T-helper 2 cell treated with Interferon-gamma antibody and Interleukin-4, amounts not matched to agents 100 ng/mL and 5 ng/mL, for 36 hours (primary cell): Measurements from ENCODE around the gene HBEGF. TPM values are rescaled to one million over a fixed set of nuclear protein-coding genes. Genes with fewer than 3 reads are reported as not detected.

Experiments
- intact Hi-C: fragments of 100-400 bp; cut with micrococcal nuclease; formaldehyde crosslinking; loops from one replicate; pipeline ENCODE4 v1.15.1; 2023
- total RNA-seq: library from RNA; stranded (reverse); gene quantifications from 2 replicates; pipeline ENCODE4 v1.2.3, GENCODE V29; 2022

The HBEGF gene
- 7.4 and 7.6 TPM in 2 replicates for total RNA-seq

- intact Hi-C loops = loop anchor here (1.0 to 5.0 kb wide), 3 partner anchors 43 to 239 kb away; partner anchors contain the start of genes CYSTM1 and PFDN1
Measured at GRCh38 chr5:140346348-140347221, at the start of gene HBEGF. Gene HBEGF (minus strand): TSS chr5:140346603. CDS start chr5:140346328, 275 bp downstream.

DNA sequence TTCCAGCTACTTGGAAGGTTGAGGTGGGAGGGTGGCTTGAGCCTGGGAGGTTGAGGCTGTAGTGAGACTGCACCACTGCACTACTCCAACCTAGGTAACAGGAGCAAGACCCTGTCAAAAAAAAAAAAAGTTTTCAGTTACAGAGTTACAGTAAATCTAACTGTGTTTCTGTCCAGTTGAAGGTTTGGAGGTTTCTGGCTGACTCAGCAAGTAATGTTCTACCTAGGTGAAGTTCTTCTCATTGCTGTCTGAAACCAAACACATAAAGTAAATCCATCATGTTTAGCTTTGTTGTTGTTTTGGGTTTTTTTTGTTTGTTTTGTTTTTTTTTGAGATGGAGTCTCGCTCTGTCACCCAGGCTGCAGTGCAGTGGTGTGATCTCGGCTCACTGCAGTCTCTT is 47.3 kb upstream of the HBEGF start:
- intact Hi-C loops = no loop called here

DNA sequence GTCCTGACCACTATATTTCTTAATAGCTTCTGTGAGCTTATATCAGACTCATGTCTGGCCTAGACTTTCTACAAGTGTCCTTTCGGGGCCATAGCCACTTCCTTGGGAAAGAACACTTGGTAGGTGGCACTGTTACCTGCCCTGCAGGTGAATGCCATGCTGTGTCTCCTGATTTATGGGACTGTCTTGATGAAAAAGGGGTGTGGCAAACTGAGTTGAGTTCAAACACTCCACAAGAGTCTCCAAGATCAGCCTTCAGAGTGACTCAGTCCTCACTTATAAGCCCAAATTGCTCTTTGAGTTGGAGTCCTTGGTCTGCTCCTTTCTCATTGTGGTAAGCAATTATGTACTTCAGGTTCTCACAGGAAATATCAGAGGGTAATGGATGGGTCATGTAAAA is 45.3 kb upstream of the HBEGF start:
- intact Hi-C loops = no loop called here

- intact Hi-C loops = no loop called here
Measured at GRCh38 chr5:140391312-140391711, 44.9 kb upstream of the HBEGF start.

- intact Hi-C loops = no loop called here
Measured at GRCh38 chr5:140388052-140388451, 41.6 kb upstream of the HBEGF start.

- intact Hi-C loops = no loop called here
Measured at GRCh38 chr5:140383300-140383699, 36.9 kb upstream of the HBEGF start.

DNA sequence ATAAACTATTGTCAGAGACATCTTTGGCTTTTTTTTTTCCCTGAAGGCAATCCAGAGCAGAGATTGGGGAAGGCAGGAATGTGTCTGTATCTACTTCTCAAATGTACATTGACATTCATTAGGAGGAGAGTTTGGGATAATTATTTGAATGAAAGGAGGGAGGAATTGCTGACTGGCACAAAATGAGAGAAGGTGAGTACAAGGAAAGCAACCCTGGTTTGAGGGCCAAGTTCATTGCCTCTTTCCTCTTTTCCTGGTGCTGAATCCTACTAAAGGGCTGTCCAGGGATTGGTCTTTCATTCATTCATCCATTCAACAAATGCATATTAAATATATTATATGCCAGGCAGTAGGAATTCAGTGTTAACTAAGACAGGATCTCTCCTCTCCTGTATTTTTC is 36.5 kb upstream of the HBEGF start:
- intact Hi-C loops = no loop called here

DNA sequence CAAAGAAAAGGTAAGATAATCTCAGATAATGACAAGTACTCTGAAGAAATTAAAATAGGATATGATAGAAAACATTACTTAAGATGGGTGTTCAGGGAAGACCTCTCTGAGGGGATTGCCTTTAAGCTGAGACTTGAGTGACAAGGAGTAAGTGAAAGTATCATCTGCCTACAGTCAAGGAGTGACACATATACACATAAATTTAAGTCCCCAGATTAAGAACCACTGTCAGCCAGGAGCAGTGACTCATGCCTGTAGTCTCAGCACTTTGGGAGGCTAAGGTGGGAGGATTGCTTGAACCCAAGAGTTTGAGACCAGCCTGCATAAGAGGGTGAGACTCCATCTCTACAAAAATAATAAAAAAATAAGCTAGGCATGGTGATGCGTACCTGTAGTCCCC is 35.6 kb upstream of the HBEGF start:
- intact Hi-C loops = no loop called here

GRCh38 chr5:140381351-140381750 is 34.9 kb upstream of the HBEGF start:
- intact Hi-C loops = no loop called here

DNA sequence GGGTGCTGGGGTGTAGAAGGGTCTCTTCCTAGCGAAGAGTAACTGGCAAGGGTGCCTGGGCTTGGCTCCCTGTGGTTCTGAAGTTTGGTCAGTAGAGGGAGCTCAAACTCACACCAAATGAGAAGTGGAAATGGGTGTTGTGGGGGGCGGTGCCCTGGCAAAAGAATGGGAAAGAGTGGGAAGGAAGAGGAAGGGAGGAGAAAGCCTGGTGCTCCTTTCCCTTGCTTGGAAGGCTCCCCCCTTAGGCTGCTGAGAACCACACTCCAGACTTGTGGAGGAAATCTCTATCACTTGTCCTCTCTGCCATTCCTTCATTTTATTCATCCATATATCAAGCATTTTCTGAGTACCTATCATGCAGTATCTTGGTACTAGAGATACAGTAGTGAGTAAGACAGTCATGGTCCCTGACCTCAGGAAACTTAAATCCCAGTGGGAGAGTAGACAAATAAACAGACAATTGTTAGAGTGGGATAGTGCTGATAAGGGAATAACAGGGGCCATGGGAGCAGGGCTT is 26.6 kb upstream of the HBEGF start:
- intact Hi-C loops = no loop called here

DNA sequence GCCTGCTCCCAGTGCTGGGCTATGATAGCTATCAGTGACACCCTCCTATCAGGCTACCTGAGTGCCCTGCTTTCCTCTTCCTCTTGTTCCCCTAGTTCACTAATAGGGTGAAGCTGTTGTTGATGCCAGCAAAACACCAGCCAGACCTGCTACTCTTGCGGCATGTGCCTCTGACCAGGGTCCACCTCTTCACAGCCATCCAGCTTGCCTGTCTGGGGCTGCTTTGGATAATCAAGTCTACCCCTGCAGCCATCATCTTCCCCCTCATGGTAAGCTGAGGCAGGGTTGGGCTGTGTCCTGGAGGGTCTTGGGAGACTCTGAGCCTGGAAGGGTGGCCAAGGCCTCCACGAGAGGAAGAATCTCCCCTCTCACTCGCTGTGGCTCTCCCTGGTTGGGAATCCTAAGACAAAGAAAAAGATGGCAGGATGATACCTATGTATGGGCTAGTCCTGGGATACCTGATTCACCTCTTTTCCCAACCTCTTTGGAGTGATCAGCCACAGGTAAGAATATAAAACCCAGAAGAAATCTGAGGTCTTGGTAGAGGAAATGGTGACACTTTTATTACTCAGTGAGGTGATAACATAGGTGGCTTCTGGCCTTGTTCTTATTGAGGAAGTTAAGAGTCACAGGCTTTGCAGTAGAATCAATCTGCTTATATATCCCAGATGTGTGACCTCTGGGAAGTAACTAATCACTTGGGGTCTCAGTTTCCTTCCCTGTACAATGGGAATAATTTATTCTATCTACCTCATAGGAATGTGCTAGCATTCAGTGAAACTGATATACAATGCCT is 25.2 kb upstream of the HBEGF start:
- intact Hi-C loops = no loop called here

GRCh38 chr5:140367256-140368013 is 21.0 kb upstream of the HBEGF start:
- intact Hi-C loops = no loop called here

DNA sequence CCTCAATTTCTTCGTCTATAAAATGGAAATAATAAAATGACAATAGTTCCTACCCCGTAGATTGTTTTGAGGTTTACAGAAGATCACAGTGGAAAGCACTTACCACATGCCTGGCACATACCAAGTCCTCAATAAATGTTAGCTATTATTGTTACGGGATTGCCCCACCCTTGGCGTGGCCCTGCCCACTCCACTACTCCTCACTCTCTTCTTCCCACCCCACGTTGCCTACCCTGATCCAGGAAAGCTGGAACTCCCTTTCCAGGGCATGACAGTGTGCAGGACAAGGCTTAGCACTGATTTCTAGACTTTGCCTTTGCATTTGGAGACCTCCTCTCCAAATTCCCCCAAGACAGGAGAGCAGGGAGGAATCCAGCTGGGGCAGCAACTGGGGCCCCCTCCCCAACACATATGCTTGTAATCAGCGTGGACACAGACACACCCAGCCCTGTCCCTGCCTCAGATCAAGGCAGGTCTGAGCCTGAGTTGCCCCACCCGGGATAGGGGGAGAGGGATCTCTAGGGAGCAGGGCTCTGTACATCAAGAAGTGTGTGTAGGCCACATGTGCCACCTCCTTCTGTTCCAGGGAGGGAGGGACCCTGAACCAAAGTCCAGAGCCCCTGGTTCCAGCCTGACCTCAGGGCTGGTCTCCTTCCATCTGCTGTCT is 20.3 kb upstream of the HBEGF start:
- intact Hi-C loops = no loop called here

GRCh38 chr5:140365941-140366340 is 19.5 kb upstream of the HBEGF start:
- intact Hi-C loops = no loop called here

DNA sequence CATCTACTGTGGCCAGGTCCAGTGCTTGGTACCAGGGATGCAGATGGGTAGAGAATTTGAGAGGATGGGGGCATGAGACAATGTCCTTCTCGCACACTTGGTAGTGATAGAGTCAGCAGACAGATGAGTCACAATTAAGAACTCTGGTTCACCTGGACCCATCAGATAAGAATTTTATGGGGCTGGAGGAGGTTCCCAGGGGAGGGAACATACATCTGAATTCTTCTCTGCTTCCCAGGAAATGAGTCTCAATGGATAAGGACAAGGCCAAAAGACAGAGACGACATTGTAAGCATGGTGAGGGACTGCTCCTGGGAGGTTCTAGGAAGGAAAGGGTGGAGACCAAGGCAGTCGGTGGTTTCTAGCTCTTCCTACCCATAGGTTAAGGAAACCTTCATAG is 18.9 kb upstream of the HBEGF start:
- intact Hi-C loops = no loop called here

- intact Hi-C loops = loop anchor here (5.0 kb wide), 2 partner anchors 38 to 273 kb away; partner anchors contain the start of genes ANKHD1 and TMCO6
Measured at GRCh38 chr5:140364472-140364765, 18.0 kb upstream of the HBEGF start.

DNA sequence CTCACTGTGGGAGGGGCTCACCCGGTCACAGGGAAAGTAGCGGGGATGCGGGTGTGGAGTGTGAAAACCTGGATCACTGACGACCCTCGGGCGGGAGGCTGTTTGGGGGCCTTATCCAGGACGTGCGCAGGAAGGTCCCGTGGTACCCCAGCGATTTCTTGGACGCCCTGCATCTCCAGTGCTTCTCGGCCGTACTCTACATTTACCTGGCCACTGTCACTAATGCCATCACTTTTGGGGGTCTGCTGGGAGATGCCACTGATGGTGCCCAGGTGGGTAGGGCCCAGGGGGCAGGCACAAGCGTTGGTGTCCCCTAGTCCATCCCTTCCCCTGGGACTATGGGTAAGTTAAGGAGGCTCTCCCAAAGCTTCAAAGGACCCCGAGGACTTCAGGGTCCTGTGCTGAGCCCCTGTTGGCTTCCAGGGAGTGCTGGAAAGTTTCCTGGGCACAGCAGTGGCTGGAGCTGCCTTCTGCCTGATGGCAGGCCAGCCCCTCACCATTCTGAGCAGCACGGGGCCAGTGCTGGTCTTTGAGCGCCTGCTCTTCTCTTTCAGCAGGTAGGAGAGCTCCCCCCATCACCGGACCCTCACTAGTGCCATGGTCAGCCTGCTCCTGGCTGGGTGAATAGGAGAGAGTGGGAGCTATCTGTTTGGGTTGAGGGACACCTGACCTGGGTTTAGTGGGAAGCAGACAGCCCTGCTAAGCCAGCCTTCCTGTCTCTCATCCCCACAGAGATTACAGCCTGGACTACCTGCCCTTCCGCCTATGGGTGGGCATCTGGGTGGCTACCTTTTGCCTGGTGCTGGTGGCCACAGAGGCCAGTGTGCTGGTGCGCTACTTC is 17.4 kb upstream of the HBEGF start:
- intact Hi-C loops = loop anchor here (1.0 to 5.0 kb wide), 3 partner anchors 38 to 356 kb away; partner anchors contain the start of genes ANKHD1 and TMCO6

DNA sequence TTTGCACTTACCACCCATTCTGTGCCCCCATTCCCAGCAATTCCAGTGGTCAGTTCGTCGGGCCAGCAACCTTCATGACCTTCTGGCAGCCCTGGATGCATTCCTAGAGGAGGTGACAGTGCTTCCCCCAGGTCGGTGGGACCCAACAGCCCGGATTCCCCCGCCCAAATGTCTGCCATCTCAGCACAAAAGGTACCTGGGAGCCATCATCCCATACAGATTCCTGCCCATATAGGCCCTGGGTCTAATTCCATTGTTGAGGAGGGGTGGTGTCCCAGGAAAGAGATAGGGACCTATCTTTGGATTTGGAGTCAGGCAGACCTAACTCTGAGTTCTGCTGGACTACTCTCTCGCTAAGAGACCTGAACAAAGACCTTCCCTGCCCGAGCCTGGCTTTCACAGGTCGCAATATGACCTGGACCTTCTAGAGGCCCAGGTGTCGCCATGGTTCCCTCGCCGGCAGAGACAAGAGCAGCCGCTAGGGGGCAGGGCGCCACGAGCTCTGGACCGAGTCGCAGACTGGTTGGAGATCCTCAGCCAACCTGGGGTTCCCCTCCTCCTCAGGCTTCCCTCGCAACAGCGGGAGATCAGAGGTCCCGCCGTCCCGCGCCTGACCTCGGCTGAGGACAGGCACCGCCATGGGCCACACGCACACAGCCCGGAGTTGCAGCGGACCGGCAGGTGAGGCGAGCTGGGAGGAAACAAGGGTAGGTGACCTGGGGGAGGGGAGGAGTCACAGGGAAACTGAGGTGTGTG is 16.6 kb upstream of the HBEGF start:
- intact Hi-C loops = loop anchor here (1.0 to 5.0 kb wide), 3 partner anchors 39 to 357 kb away; partner anchors contain the start of genes ANKHD1 and TMCO6

- intact Hi-C loops = loop anchor here (5.0 kb wide), 2 partner anchors 40 to 275 kb away; partner anchors contain the start of genes ANKHD1 and TMCO6
Measured at GRCh38 chr5:140362311-140362710, 15.9 kb upstream of the HBEGF start.
